Activated CD4-positive, CD25-positive, alpha-beta regulatory T cell treated with anti-CD3 and anti-CD28 coated beads, Interleukin-2, amount 50 U/mL, for 72 hours (primary cell): ENCODE results near the gene MAML2.
"Not testable (repeated sequence)": the region's sequence is repeated elsewhere in the genome, so short reads cannot be mapped to it uniquely, and the experiment has no call there.

ENCODE experiments used
- DNase-seq: peaks from one replicate; pipeline ENCODE4 v3.0.0; 2021

The MAML2 gene

GRCh38 chr11:96203567-96204365, 139.2 kb downstream of the MAML2 start:
- DNase-seq, result no peak

GRCh38 chr11:96200243-96200642, 142.8 kb downstream of the MAML2 start:
- DNase-seq, result no peak

GRCh38 chr11:96199563-96200025, 143.4 kb downstream of the MAML2 start:
- DNase-seq, result no peak

GRCh38 chr11:96197801-96198701, 144.9 kb downstream of the MAML2 start:
- DNase-seq, result no peak

- DNase-seq, result no peak
Measured at GRCh38 chr11:96197103-96197502, 145.9 kb downstream of the MAML2 start.

- DNase-seq, result no peak
Measured at GRCh38 chr11:96196181-96196662, 146.8 kb downstream of the MAML2 start.

- DNase-seq, result no peak
Measured at GRCh38 chr11:96195671-96196070, 147.3 kb downstream of the MAML2 start.

- no peak for DNase-seq
Measured at GRCh38 chr11:96194581-96195374, 148.2 kb downstream of the MAML2 start.

GRCh38 chr11:96193745-96194443, 149.1 kb downstream of the MAML2 start:
- no peak for DNase-seq

- DNase-seq, result no peak
Measured at GRCh38 chr11:96191752-96192151, 151.2 kb downstream of the MAML2 start.

GRCh38 chr11:96189351-96189750, 153.6 kb downstream of the MAML2 start:
- DNase-seq, result no peak

- DNase-seq, result no peak
Measured at GRCh38 chr11:96188243-96189006, 154.6 kb downstream of the MAML2 start.

- no peak for DNase-seq
Measured at GRCh38 chr11:96187822-96188221, 155.2 kb downstream of the MAML2 start.

GRCh38 chr11:96186806-96187205, 156.2 kb downstream of the MAML2 start:
- no peak for DNase-seq

GRCh38 chr11:96185220-96185768, 157.7 kb downstream of the MAML2 start:
- DNase-seq, result no peak

GRCh38 chr11:96180937-96181336, 162.1 kb downstream of the MAML2 start:
- DNase-seq, result not testable (repeated sequence)

GRCh38 chr11:96180341-96180740, 162.7 kb downstream of the MAML2 start:
- DNase-seq, result no peak

GRCh38 chr11:96179905-96180304, 163.1 kb downstream of the MAML2 start:
- DNase-seq, result no peak

- no peak for DNase-seq
Measured at GRCh38 chr11:96178887-96179279, 164.1 kb downstream of the MAML2 start.

GRCh38 chr11:96178049-96178886, 164.7 kb downstream of the MAML2 start:
- DNase-seq, result no peak
